T-helper 9 cell (primary cell): ENCODE data around the gene KDM7A.
"Not testable (repeated sequence)": the region's sequence is repeated elsewhere in the genome, so short reads cannot be mapped to it uniquely, and the experiment has no call there.

Source experiments
- DNase-seq: peaks from one replicate; pipeline ENCODE4 v3.0.0-alpha.2; 2020

The KDM7A gene

DNA sequence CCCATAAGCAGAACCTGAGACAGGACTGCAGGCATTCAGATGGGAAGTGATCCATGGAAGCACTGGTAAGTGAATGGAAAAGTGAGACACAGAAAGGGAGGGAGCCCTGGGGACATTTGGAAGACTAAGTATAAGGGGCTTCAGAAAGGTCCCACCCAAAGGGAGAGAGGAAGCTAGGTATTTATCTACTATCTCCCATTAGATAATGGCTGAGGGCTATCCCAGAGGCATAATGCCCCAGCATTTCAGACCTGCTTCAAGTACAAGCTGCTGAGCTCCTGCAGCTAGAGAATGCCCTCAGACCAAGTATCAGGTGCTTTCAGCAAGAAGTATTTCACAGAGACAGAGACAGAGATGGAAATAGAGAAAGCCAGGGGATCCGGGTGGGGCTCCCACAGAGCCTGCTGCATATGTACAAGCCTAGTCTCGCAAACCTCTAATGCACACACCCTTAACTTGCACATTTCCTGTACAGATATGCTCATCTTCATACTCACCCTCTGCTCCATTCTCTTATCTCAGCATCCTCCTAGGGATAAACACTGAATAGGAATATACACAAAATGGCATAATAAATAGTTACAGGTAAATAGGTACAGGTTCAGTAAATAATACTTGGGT lies 20.2 kb downstream of the KDM7A start:
- DNase-seq = no peak

DNA sequence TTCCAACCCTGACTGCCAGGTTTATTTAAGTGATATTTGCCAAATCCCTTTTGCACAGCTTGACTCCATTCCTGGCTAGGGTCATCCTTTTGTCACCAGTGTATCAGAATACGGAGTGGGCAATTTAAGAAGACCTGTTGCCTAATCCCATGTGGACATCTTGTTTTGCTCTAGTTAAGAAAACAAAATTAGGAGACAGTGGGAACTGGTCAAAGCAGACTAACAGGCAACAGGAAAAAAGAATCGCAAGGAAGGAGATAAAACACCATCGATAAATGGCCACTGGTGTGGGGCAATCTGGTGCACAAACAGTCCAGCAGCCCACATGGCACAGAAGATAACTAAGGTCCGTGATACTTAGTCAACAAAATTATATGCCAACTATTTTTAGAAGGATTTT lies 21.4 kb downstream of the KDM7A start:
- DNase-seq = no peak

DNA sequence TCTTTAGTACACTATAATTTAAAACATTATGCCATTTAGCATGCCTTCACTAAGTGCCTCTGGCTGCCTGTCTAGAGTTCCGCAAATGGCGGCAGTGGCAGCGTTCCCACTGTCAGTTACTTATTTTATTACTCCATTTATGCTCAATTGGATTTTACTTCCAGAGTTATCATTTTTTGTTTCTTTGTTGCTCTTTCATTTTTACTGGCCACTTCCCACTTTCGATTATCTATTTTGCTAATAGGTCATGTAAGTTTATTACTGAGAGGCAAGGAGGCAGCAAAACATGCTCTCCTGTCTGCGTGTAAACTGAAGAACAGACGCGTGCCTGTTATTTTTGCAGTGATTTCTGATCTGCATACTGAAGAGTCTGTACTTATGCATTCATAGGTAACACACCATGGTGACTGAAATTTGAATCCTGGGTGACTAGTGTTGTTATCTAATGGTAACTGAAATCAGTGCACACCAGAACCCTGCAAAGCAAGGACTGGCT lies 23.1 kb downstream of the KDM7A start:
- DNase-seq = no peak

DNA sequence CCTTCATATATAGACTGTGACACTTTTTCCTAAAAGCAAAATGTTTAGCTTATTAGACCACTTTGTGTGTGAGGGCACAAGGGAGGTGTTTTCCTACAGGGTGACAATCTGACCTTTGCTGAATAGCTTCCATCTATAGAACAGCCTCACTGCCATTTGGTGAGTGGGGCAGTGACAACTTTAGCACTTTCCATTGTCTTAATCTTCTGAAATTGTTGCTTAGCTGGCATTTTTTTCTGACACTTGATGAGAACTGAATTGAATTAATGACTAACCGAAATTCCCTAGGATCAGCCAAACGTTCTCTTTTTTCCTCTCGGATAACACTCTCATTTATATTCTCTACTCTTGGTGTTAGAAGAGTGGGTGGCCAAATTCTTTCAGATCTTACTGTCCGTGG lies 30.2 kb downstream of the KDM7A start:
- no peak for DNase-seq

DNA sequence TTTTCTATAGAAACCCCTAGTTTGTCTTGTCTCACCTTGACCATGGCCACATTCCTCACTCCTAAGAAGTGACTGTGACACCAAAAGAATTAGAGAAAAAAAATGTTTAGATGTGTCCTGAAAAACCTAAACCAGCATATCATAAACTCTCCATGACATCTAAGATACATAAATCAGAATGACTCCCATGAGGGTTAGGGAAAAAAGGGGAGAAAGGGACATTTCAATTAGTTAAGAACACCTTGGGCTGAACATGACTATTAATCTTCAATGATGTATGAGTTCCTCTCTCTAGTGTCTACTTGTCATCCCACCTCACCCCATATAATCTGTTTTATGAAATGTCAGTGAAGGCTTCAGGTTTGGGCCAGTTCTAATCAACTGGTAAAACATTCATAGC lies 31.1 kb downstream of the KDM7A start:
- no peak for DNase-seq

DNA sequence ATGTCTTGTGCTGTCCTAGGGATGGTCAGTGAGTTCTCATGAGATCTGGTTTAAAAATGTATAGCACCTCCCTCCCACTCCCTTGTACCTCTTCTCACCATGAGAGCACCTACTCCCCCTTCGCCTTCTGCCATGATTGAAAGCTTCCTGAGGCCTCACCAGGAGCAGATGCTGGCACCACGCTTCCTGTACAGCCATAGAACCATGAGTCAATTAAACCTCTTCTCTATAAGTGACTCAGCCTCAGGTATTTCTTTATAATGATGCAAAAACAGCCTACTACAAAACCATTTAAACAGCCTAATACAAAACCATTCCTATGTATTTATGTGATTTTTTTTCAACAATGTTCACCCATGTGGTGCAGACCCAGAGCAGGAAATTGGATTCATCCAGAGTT lies 32.0 kb downstream of the KDM7A start:
- no peak for DNase-seq

DNA sequence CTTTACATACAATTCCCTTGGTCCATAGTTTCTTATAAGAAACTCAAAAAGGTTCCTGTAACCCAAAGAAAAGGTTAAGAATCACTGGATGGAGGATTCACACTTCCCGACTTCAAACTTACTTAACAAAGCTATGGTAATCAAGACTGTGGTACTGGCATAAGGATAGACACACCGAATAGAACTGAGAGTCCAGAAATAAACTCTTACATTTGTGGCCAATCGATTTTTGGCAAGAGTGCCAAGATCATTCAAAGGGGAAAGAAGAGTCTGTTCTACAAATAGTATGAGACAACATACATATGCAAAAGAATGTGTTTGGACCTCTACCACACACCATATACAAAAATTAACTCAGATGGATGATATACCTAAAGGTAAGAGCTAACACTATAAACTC lies 32.8 kb downstream of the KDM7A start:
- no peak for DNase-seq

DNA sequence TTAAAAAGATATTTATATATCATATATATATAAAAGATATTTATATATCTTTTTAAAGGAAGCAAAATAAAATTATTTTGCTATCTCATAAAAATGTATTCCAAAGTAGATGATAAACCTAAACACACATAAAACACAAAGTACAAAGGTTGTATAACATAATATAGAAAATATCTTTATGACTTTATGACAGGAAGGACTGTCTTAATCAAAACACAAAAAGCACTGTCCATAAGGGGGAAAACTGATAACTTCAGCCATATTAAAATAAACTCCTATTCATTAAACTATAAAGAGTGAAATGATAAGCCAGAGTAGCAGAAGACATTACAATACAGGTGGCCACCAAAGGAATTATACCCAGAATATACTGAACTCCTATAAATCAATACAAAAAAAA lies 34.8 kb downstream of the KDM7A start:
- no peak for DNase-seq

DNA sequence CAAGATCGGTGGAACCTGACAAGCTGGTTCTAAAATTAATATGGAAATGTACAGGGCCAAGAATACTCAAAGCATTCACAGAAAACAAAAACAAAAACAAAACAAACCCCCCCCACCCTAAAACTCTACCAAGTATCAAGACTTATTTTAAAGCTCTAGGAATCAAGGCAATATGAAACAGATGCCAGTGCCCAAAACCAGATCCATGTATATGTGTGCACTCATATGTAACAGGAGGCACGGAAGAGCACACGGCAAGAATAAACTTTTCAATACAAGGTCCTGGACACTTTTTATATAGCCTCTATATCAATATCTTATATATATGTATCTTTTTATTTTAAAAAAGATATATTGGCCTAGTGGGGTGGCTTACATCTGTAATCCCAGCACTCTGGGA lies 35.5 kb downstream of the KDM7A start:
- no peak for DNase-seq

DNA sequence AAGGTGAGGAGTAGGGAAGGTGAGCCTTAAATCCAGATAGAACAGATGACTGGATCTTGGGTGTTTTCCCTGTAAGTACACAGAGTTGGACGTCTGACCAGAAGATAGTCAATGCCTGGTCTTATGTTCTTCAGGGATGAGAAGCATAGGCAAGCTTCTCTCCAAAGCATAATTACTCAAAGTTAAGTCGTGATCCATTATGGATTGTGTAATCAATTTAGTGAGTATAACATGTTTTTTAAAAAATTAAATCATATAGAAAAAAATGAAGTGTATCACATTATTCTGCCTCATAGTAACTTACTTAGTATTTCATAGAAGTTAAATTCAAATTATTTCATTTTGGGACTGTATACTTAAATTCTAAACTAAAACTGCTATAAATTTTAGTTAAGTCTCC lies 39.7 kb downstream of the KDM7A start:
- DNase-seq = no peak

DNA sequence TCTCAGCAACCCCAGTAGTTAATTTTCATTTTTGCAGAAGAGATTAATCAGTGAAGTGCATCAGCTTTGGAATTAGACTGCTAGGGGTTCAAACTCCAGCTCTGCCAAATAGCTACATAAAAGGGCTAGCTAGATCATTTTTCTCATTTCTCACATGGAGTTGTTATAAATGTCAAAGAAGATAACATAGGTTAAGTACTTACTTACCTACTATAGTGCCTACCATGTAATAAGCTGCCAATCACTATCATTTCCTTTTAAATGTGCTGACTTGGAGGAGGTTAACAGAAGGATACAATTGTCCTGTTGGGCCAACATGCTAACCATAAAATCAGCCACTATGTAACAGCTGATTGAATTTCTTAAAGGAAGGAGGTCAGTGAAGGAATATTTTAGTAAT lies 40.7 kb downstream of the KDM7A start:
- DNase-seq = no peak

DNA sequence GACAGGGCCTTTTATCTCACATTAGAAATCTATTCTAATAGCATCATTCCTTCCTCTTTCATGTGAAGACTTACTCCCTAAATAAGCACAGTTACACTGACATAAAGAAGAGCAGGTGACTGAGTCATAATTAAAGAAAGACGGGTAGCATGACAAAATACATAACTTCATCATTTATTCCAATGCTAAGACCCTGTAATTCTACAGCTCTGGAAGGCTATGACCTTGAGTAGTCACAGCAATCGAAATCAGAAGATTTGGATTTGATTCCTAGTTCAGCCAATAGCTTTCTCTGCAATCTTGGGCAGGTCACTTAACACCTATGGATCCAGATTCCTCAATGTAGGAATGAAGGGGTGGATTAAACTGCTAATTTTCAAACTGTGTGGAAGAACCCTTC lies 42.7 kb downstream of the KDM7A start:
- no peak for DNase-seq

DNA sequence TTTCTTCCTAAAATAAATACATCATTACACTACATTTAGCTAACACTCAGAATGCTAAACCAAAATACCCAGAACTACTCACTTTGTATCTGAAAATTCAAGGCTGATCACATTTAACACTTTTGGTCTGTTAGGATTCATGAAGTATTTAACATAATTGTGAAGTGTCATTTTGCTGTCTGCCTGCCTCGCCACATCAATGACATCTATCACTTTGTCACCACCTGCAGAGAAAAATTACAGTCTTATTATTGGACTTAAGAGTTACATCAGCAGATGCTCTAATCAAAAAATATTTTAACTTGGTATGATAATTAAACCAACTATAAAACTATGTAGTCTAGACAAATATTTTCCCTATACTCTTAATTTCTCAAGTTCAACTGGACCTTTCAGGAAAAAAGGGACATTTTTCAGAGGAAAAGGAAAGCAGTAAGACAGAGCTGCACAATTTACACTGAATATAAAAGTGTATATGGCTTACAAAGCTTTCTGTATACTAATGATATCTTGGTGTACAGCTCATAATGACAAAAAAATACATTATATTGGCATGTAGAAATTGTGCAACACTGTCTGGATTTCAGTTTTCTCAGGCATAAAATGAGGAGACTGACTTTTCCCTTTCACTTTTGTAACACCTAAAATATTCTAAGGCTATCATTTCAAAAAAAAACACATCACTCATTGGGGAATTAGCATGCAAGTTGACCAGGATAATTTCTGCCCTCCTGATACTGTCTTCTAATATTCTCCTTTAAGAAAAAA lies 49.2 kb downstream of the KDM7A start:
- DNase-seq = no peak

DNA sequence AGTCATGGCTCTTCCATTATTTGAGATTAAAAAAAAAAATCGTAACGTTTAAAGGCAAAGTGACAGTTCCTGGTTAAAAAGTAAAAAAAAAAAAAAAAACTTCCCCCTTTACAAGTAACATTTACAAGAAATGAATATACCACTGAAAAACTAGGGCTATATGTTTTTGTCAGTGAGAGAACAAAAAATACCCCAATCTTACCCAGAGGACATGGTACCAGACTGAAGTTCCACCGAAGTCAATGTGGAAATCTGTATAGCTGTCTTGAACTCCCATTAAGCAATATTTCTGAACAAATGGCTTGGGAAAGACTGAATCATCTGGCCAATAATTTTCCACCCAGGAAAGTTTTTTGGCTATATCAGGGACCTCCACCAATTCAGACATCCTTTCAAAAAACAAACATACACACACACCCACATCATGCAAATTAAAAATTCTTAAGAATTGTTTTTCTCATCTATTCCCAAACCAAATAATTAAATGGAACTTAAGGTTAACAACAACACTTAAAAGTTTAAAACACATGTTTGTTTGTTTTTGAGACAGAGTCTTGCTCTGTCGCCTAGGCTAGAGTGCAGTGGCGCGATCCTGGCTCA lies 50.2 kb downstream of the KDM7A start:
- DNase-seq = no peak

DNA sequence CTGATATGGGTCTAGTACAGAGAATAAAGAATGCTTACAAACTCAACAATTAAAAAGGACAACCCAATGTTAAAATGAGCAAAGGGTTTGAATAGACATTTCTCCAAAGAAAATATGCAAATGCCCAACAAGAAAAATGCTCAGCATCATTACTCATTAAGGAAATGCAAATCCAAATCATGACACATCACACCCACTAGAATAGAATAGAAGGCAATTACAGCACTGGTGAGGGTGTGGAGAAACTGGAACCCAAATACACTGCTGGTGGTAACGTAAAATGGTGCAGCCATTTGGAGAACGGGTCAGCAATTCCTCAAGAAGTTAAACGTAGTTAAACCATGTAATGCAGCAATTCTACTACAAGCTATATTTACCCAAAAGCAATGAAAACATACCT lies 53.8 kb downstream of the KDM7A start:
- DNase-seq = no peak

DNA sequence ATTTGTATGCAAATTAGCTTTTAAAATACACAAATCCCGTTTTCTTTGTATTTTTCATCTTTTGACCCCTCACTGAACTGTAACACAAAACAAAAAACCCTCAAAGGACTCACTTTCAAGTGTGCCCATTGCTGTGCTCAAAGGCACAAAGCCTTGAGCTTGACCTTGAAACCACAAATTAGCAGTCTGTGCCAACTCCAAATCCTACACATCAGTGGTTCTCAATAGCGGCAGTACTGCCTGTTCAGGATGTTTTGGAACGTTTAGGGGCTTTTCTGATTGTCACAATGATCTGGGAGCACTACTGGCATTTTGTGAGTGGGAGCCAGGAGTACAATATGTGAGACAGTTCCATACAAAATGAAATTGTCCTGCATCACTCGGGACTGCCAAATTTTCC lies 55.5 kb downstream of the KDM7A start:
- no peak for DNase-seq

DNA sequence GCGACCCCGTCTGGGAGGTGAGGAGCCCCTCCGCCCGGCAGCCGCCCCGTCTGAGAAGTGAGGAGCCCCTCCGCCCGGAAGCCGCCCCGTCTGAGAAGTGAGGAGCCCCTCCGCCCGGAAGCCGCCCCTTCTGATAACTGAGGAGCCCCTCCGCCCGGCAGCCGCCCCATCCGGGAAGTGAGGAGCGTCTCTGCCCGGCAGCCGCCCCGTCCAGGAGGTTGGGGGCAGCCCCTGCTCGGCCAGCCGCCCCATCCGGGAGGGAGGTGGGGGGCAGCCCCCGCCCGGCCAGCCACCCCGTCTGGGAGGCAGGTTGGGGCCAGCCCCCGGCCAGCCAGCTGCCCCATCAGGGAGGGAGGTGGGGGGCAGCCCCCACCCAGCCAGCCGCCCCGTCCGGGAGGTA lies 62.0 kb downstream of the KDM7A start:
- not testable (repeated sequence) for DNase-seq

DNA sequence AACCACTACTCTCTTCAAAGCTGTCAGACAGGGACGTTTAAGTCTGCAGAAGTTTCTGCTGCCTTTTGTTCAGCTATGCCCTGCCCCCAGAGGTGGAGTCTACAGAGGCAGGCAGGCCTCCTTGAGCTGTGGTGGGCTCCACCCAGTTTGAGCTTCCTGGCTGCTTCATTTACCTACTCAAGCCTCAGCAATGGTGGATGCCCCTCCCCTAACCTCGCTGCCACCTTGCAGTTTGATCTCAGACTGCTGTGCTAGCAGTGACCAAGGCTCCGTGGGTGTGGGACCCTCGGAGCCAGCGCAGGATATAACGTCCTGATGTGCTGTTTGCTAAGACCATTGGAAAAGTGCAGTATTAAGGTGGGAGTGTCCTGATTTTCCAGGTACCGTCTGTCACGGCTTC lies 68.0 kb downstream of the KDM7A start:
- not testable (repeated sequence) for DNase-seq

DNA sequence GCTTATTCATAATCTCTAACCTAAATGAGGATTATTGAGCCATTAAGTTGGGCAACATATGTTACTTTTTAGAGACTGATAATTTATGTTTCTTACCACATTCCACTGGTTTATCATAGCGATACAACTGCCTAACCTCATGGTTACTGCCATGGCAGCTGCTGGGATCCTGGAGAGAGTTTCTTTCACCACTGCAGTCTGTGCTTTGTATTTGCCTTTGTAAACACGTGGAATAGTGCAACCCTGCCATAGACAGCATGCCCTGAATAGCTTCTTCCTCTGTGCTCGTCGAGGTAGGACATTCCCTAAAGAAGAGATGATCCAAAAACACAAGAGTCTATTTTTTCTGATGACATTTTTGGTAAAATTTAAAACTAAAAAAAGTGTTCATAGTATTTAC lies 80.3 kb downstream of the KDM7A start:
- DNase-seq = no peak

DNA sequence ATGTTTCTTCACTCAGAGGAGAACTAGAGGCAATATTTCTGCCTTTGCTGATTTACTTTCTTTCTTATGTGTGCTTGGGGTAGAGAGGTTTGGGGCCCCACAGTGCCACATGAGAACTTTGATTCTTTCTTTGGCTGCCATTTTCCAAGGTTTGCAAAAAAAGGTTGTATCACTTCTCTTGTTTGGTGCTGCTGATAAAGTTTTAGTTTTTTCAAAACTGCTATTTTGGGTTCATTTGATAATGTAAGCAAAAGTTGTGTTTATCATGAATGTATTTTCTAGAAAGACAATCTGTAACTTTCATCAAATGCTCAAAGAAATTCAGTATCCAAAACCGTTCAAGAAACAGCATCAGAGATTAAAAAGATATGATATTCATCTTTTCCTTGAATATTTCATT lies 83.4 kb downstream of the KDM7A start:
- DNase-seq = no peak

DNA sequence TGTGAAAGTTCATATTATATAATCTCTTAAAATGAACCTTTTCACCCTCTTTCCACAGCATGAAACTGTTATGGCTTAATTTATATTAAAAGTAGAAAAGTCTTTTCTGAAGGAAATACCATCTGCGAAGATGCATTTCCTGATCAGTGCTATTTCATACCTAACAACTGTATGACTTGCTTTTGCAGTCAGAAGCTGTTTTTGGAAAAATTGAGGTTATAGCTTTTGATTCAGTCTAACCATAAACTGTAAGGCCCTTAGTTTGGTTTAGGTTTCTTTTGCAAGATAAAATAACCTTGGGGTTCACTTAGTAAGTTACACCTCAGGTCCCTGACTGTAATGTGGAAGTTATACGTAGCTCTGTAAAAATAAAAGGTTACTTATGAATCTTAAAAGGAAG lies 91.3 kb downstream of the KDM7A start:
- DNase-seq = no peak

DNA sequence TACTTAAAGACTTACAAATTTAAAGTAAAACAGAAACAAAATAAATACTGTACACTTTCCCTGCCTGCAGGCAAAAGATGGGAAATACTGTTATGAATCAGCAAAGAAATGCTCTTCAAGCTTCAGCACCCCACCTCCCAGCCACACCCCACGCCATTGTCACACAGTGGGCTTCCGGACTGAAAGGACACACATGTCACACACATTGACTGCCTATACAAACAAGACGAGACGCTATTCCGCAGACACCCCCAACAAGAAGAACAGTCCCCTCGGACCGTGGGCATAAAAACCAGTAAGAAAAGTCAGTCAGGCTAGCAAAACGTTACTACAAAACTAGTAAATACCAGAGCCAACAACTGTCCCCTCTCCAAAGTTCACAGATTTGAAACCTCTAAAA lies 91.8 kb downstream of the KDM7A start:
- no peak for DNase-seq

DNA sequence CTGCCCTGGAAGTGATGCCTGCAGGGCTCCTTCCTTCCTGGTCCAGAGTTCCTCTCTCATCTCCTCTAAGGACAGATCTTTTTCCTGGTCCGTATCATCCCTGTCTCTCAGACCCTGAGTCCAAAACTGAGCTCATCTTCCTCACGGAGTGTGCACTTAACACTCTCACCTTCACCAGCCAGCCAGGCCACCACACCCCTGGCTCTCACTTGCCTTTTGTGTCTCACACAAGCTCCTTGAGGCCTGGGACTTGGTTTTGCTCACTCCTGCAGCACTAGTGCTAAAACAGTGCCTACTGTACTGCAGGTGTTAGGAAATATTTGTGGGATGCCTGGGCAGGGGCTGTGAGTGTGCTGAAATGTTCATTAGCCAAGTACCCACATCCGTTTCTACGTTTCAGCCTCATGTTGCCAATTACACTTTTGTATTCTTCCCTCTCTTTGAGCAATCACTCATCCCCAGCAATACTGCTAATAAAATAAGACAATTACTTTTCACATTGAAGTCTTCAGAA lies 92.6 kb downstream of the KDM7A start:
- DNase-seq = no peak

DNA sequence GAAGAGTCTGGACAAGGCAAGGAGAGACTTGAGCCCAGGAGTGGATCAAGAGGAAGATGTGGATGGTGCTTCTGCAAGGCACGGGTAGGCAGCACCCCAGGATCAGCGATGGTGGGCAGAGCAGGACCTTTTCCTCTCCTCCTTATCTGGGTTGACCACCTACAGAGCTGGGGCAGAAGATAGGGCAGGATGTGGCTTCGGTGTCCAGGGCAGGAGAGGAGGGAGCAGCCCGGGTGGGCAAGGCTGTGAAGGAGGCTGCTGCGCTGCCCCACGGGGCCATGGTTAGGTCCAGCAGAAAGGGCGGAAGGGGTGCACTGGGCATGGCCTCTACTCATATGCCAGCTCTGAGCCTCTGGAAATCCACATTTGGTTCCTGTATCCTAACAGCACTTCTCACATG lies 94.0 kb downstream of the KDM7A start:
- DNase-seq = no peak
